Non-pigmented ciliary epithelial cell (primary cell): ENCODE data around the gene RIC1.
"Not testable (repeated sequence)": the region's sequence is repeated elsewhere in the genome, so short reads cannot be mapped to it uniquely, and the experiment has no call there.

Experiments
- DNase-seq: peaks from one replicate; pipeline ENCODE4 v3.0.0-alpha.2; 2010; ENCODE audit warnings: low read depth

Gene RIC1

GRCh38 chr9:5621327-5621726 is 7.6 kb upstream of the RIC1 start:
- DNase-seq, result peak; percentile 62

DNA sequence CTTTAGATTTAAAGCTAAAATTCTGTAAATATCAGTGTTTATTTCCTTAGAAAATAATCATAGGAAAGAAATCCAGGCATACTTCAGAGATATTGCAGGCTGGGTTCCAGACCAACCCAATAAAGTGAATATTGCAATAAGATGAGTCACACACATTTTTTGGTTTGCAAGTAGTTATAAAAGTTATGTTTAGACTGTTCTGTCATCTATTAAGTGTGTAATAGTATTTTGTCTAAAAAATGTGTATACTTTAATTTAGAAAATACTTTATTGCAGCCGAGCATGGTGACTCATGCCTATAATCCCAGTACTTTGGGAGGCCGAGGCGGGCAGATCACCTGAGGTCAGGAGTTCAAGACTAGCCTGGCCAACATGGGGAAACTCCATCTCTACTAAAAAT is 6.9 kb upstream of the RIC1 start:
- DNase-seq, result peak; percentile 74

DNA sequence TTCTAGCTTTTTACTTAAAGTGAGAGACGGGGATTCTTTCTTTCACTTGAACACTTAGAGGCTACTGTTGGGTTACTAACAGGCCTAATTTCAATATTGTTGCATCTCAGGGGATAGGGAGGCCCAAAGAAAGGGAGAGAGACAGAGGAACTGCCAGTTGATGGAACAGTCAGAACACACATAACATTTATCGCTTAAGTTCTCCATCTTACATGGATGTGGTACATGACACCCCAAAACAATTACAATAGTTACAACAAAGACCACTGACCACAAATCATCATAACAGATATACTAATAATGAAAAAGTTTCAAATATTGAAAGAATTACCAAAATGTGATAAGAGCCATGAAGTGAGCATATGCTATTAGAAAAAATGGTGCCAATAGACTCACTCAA is 4.3 kb upstream of the RIC1 start:
- DNase-seq, result no peak

GRCh38 chr9:5626727-5627634 is 1.9 kb upstream of the RIC1 start:
- no peak for DNase-seq

DNA sequence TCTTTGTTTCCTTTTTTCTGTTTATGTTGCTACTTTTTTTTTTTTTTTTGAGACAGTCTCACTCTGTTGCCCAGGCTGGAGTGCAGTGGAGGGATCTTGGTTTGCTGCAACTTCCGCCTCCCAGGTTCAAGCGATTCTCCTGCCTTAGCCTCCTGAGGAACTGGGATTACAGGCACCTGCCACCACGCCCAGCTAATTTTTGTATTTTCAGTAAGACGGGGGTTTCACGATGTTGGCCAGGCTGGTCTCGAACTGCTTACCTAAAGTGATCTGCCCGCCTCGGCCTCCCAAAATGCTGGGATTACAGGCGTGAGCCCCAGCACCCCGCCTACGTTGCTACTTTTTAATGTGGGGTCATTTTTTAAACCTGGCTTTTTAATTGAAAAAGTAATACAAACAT is 1.2 kb upstream of the RIC1 start:
- DNase-seq, result not testable (repeated sequence)

- no peak for DNase-seq
These were observed 751 bp upstream of the RIC1 start for GRCh38 chr9:5628183-5628529.

DNA sequence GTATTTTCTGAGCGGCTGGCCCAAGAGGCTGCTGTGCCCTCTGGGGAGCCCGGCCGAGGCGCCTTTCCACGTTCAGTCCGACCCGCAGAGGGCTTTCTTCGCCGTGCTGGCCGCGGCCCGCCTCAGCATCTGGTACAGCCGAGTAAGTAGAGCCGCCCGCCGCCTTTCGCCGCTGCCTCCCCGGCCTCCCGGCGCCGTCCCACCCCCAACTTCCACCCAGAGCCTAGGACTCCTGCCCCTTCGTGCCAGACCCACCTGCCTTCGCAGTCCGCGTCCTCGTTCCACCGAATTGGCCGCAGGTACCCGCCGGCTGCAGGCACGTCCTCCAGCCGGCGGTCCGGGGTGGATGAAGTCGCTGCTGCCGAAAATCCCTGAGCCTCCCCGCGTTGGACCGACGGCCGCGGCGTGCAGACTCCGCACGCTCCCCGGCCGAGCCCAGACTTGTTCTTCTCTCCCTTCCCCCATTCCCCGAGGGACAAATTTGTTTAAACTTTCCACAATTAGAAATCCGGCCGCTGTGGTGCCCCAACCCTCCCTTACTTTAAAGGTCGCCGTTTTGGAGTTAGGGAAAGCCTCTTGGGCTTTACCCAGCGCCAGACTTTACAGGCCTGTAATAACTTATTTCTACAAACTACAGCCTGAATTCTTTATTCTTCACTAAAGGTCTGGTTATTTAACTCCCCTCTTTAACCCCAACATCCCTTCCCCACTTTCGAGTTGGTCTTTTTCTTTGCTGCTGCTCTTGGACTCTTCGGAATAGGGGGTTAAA is 589 bp downstream of the RIC1 start:
- no peak for DNase-seq

GRCh38 chr9:5630081-5630507 is 1.2 kb downstream of the RIC1 start:
- DNase-seq, result no peak

DNA sequence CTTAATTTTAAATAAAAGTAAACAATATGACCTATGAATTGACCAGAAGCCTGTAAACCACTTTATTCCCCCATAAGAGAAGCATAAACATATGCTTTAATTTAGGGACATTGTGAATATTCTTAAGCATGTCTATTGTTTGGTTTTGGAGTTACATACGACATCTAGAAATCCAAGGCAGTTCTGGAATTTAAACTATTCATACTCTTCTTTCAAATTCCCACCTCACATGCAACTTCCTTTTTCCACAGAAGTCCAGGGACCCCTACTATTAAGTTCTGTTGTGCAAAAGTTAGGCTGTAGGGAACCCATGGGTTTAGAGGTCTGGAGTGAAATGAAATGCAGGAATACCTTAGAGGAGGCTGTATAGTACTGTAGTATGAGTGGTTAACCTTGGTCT is 2.1 kb downstream of the RIC1 start:
- DNase-seq, result no peak

GRCh38 chr9:5632540-5632939 is 3.6 kb downstream of the RIC1 start:
- DNase-seq, result no peak

GRCh38 chr9:5633243-5633642 is 4.3 kb downstream of the RIC1 start:
- no peak for DNase-seq

GRCh38 chr9:5635390-5635789 is 6.5 kb downstream of the RIC1 start:
- no peak for DNase-seq

DNA sequence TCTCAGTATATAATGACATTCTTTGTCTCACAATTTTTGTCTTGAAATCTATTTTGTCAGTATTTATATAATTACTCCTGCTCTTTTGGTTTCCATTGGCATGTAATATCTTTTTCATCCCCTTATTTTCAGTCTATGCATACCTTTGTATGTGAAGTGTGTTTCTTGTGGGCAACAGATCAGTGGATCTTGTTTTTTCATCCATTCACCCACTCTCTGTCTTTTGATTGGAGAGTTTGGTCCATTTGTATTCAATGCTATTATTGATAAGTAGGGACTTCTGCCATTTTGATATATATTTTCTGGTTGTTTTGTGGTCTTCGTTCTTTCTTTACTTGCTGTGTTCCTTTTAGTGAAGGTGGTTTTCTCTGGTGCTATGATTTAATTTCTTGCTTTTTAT is 10.9 kb downstream of the RIC1 start:
- no peak for DNase-seq

DNA sequence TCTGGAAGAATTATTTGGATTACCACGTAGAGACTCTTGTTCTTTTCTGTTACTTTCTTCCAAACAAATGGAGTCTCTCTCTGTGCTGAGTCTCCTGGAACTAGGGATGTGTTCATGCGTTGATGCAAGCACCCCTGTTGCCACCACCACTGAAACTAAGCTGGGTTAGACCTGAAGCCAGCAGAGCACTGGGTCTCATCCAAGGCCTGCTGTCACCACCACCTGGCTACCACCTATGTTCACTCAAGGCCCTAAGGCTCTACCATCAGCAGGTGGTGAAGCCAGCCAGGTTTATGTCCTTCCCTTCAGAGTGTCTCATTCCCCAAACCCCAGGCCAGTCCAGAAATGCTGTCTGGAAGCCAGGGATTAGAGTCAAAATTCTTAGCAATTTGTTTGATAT is 13.3 kb downstream of the RIC1 start:
- no peak for DNase-seq

- no peak for DNase-seq
These were observed 14.2 kb downstream of the RIC1 start for GRCh38 chr9:5643005-5643624.

DNA sequence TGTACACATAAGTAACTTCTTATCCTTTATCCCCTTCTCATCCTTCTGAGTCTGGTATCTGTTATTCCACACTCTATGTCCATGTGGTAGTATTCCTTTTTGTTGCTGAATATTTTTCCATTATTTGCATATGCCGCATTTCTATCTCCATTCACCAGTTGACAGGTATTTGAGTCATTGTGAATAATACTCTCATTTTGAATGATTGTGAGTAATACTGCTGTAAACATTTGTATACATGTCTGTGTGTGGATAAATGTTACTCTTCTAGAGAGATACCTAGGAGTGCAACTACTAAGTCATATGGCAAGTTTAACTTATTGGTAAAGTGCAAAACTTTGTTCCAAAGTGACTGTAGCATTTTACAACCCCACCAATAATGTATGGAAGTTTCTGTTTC is 15.6 kb downstream of the RIC1 start:
- no peak for DNase-seq

DNA sequence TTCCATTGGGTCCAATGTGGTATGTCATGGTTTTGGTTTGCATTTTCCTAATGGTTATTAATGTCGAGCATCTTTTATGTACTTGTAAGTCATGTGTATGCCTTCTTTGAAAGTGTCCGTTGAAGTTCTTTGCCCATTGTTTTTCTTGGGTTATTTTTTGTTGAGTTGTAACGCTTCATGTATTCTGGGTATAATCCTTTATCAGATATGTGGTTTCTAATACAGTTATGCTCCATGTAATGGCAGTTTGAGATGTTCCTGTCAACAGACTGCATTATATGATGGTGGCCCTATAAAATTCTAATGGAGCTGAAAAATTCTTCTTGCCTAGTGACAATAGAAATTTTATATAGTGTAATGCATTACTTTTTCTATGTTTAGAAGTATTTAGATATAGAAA is 17.2 kb downstream of the RIC1 start:
- DNase-seq, result no peak

GRCh38 chr9:5650356-5651105 is 21.6 kb downstream of the RIC1 start:
- DNase-seq, result no peak

DNA sequence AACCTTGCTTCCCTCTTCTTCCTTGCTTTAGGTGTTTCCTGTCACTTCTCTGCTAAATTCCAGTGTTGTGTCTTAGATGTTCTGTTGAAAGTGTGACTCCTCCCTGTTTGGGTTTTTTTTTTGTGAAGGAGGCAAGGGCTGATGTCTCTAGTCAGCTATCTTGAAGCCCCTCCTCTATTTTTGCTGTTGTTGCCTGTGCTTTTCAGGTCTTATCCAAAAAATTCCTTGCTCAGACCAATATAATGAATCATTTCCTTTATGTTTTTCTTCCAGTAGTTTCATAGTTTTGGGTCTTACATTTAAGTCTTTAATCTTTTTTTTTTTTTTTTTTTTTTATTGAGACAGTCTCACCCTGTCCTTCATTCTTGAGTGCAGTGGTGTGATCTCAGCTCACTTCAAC is 22.3 kb downstream of the RIC1 start:
- no peak for DNase-seq

DNA sequence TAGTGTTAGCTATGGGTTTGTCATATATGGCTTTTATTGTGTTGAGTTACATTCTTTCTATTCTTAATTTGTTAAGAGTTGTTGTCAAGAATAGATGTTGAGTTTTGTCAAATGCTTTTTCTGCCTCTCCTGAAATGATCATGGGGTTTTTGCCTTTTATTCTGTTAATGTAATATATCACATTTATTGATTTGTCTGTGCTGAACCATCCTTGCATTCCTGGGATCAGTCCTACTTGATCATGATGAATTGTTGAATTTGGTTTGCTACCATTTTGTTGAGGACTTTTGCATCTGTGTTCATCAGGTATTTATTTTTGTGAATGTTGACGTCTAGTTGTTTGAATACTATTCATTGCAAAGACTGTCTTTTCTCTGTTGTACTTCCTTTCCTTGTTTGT is 23.9 kb downstream of the RIC1 start:
- DNase-seq, result no peak

DNA sequence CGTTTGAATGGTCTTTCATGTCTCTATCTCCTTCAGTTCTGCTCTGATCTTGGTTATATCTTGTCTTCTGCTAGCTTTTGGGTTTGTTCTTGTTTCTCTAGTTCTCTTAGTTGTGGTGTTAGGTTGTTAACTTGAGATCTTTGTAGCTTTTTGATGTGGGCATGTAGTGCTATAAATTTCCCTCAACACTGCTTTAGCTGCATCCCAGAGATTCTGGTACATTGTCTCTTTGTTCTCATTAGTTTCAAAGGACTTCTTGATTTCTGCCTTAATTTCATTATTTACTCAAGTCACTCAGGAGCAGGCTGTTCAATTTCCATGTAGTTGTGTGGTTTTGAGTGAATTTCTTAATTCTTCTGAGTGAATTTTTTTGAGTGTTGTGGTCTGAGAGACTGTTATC is 33.9 kb downstream of the RIC1 start:
- not testable (repeated sequence) for DNase-seq

DNA sequence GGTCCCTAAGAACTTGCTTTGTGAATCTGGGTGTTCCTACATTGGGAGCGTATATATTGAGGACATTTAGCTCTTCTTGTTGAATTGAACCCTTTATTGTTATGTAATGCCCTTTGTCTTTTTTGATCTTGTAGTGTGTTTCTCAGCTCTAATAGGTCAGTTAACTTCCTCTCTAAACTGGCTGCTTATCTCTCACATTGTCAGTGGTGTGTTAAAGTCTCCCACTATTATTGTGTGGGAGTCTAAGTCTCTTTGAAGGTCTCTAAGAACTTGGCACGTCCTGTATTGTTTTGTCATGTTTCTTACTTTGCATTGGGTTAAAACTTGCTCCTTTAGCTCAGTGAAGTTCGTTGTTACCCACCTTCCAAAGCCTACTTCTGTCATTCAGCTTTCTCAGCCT is 36.2 kb downstream of the RIC1 start:
- no peak for DNase-seq
